NT2/D1 (cell line): Measurements from ENCODE around the gene CNPY3.
"Not testable (repeated sequence)": the region's sequence is repeated elsewhere in the genome, so short reads cannot be mapped to it uniquely, and the experiment has no call there.

Experiments used
- YY1 ChIP-seq: IDR thresholded peaks from 2 replicates; pipeline ENCODE4 v1.6.1; 2011; ENCODE audit not compliant: insufficient read length, insufficient read depth
- ZNF274 ChIP-seq: IDR thresholded peaks from 2 replicates; pipeline ENCODE4 v1.6.1; 2011; ENCODE audit warnings: mild to moderate bottlenecking, low read depth, low read length

DNA sequence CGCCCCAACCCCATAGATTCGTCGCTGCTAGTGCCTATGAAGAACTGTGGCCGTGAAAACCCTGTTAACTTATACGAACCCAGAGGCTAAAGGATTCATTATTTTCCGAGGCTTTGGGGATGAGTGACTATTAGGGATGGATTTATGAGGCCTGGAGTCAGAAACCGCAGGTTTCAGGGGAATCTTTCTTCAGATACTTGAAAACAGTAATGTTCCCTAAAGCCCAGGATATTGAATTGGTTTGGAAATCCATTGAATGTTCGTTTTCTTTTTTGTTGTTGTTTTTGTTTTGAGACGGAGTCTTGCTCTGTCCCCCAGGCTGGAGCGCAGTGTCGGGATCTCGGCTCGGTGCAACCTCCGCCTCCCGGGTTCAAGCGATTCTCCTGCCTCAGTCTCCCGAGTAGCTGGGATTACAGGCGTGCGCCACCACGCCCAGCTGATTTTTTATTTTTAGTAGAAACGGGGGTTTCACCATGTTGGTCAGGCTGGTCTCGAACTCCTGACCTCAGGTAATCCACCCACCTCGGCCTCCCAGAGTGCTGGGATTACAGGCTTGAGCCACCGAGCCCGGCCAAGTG is 49.0 kb upstream of the CNPY3 start:
- not testable (repeated sequence) for TF ChIP-seq YY1, ZNF274
